ENCODE data around the gene CDK5RAP2. TPM values are rescaled to one million over a fixed set of nuclear protein-coding genes. Genes with fewer than 3 reads are reported as not detected.

Gene CDK5RAP2
- total RNA-seq, 4 donors from 2014 or later: 41.6 to 77.2 (median 43.2) TPM

GRCh38 chr9:120562861-120563443 is 17.0 kb downstream of the CDK5RAP2 start:
- H3K27me3 ChIP-seq: no peaks in the 10 kb centered on the region
- TF ChIP-seq POLR2AphosphoS5 (IDR thresholded peaks at IDR 0.05) (no peak), EP300 (IDR thresholded peaks at IDR 0.05) (no peak), POLR2A (IDR thresholded peaks at IDR 0.05) (no peak), CTCF (IDR thresholded peaks at IDR 0.05) (no peak)
- no peak overlapping the region for H3K4me3 ChIP-seq
- H3K9me3 ChIP-seq: no peaks in the 10 kb centered on the region
- ATAC-seq: no peak
- WGBS, 2 donors (ENCODE audit: low coverage in 1 of 2): 69 to 73% methylated on average over 6 to 8 of the region's 8 CpGs
- H3K4me1 ChIP-seq: no peaks in the 10 kb centered on the region
- H3K27ac ChIP-seq: no peak overlapping the region
- H3K36me3 ChIP-seq: peaks cover 1 to 60% of the 10 kb centered on the region in 2 donors

- WGBS, 2 donors (ENCODE audit: low coverage in 1 of 2): 94 to 100% methylated on average over 1 of the region's 1 CpG
- Histone ChIP-seq H3K4me3 (no peak overlapping the region), H3K36me3 (peaks cover 0 to 53% of the 10 kb centered on the region in 2 donors), H3K27me3 (no peaks in the 10 kb centered on the region), H3K9me3 (no peaks in the 10 kb centered on the region), H3K27ac (no peak overlapping the region), H3K4me1 (no peaks in the 10 kb centered on the region)
- TF ChIP-seq POLR2AphosphoS5 (IDR thresholded peaks at IDR 0.05) (no peak), POLR2A (IDR thresholded peaks at IDR 0.05) (no peak), CTCF (IDR thresholded peaks at IDR 0.05) (no peak), EP300 (IDR thresholded peaks at IDR 0.05) (no peak)
- ATAC-seq: no peak
These were observed 18.3 kb downstream of the CDK5RAP2 start for GRCh38 chr9:120561709-120562108.

- no peak for TF ChIP-seq EP300 (IDR thresholded peaks at IDR 0.05)
- TF ChIP-seq CTCF (IDR thresholded peaks at IDR 0.05): no peak
- TF ChIP-seq POLR2A (IDR thresholded peaks at IDR 0.05): no peak
- no peak for TF ChIP-seq POLR2AphosphoS5 (IDR thresholded peaks at IDR 0.05)
- H3K9me3 ChIP-seq: no peaks in the 10 kb centered on the region
- no peak for ATAC-seq
- no peak overlapping the region for H3K4me3 ChIP-seq
- WGBS, 2 donors (ENCODE audit: low coverage in 1 of 2): 88% methylated on average over 1 of the region's 1 CpG; no CpG with 5 or more reads in 1 of the 2 donors
- H3K27me3 ChIP-seq: no peaks in the 10 kb centered on the region
- H3K27ac ChIP-seq: no peak overlapping the region
- peaks cover 0 to 44% of the 10 kb centered on the region in 2 donors for H3K36me3 ChIP-seq
- H3K4me1 ChIP-seq: no peaks in the 10 kb centered on the region
These were observed 20.4 kb downstream of the CDK5RAP2 start for GRCh38 chr9:120559546-120559945.

- no peaks in the 10 kb centered on the region for H3K4me1 ChIP-seq
- H3K27ac ChIP-seq: no peak overlapping the region
- 95 to 100% methylated on average over 3 of the region's 3 CpGs for WGBS, 2 donors (ENCODE audit: low coverage in 1 of 2)
- H3K36me3 ChIP-seq: peaks cover 0 to 37% of the 10 kb centered on the region in 2 donors
- no peak for ATAC-seq
- TF ChIP-seq CTCF (IDR thresholded peaks at IDR 0.05) (no peak), POLR2A (IDR thresholded peaks at IDR 0.05) (no peak), POLR2AphosphoS5 (IDR thresholded peaks at IDR 0.05) (no peak), EP300 (IDR thresholded peaks at IDR 0.05) (no peak)
- no peak overlapping the region for H3K4me3 ChIP-seq
- no peaks in the 10 kb centered on the region for H3K27me3 ChIP-seq
- H3K9me3 ChIP-seq: no peaks in the 10 kb centered on the region
These were observed 21.5 kb downstream of the CDK5RAP2 start for GRCh38 chr9:120558454-120558853.

- Histone ChIP-seq H3K27ac (no peak overlapping the region), H3K36me3 (peaks cover 0 to 30% of the 10 kb centered on the region in 2 donors), H3K4me3 (no peak overlapping the region), H3K27me3 (no peaks in the 10 kb centered on the region), H3K4me1 (no peaks in the 10 kb centered on the region), H3K9me3 (no peaks in the 10 kb centered on the region)
- WGBS, 2 donors (ENCODE audit: low coverage in 1 of 2): 40% methylated on average over 2 of the region's 2 CpGs; no CpG with 5 or more reads in 1 of the 2 donors
- no peak for ATAC-seq
- TF ChIP-seq CTCF (IDR thresholded peaks at IDR 0.05): no peak
- no peak for TF ChIP-seq POLR2A (IDR thresholded peaks at IDR 0.05)
These were observed 22.8 kb downstream of the CDK5RAP2 start for GRCh38 chr9:120557205-120557604.
